ENCODE measurements around the gene NRARP.

Gene NRARP

DNA sequence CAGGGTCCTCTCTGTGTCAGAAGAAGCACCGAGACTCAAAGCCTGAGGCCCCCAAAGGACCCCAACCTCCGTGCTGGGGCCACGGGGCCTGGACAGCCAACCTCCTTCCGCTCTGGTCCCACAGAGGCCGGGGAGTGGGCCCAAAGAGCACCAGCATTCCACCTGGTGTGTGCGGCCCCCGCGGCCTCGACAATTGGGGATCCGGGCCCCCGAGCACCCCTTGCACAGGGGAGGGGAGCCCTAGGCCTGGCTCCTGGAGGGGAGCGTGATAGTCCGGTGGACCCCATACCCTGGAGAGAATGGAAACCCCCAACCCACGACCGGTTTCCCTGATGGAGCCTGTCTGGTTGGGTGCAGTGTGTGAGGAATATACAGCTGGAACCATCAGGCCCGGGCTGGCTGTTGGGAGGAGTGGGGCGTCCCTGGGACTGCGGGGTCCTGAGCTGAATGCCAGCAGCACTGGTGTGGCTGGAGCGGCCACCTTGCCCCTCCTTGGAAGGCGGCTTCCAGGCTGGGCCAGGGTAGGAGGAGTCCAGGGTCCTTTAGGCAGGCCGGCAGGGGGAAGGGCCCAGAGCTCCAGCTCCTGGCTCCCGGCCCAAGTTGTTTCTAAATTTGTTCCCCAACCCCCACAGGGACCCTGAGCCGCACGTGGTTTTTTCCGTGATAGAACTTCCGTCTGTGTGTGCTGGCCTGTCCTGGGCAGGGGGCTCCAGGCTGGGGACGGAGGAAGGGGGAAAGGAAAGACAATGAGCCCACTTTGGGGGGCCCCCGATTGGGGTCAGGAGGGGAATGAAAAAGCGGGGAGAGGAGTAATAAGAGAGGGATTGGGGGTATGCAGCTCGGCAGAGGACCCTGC lies 25.4 kb downstream of the NRARP start:
- H3K27me3 ChIP-seq (ENCODE audit: low read depth, low read length) = no peaks in the 10 kb centered on the region
- peaks cover 8 to 26% of the 10 kb centered on the region in 2 donors for H3K4me1 ChIP-seq (ENCODE audit: control insufficient read depth in 1 of 2, insufficient read depth in 2 of 2, low read length in 2 of 2)
- peak overlapping the region; percentile 50 to 64 for H3K4me3 ChIP-seq (ENCODE audit: low read depth in 1 of 2, low read length in 2 of 2)

GRCh38 chr9:137275588-137276472 lies 26.2 kb downstream of the NRARP start:
- no peaks in the 10 kb centered on the region for H3K9me3 ChIP-seq (ENCODE audit: control insufficient read depth in 1 of 2, low read length in 2 of 2)
- H3K4me1 ChIP-seq (ENCODE audit: control insufficient read depth in 1 of 2, insufficient read depth in 2 of 2, low read length in 2 of 2) = peaks cover 8 to 22% of the 10 kb centered on the region in 2 donors
- no peak overlapping the region for H3K4me3 ChIP-seq (ENCODE audit: low read depth in 1 of 2, low read length in 2 of 2)
- no peaks in the 10 kb centered on the region for H3K27me3 ChIP-seq (ENCODE audit: low read depth, low read length)
- peaks cover 4 to 32% of the 10 kb centered on the region in 2 donors for H3K36me3 ChIP-seq (ENCODE audit: control insufficient read depth in 1 of 2, insufficient read depth in 2 of 2, low read length in 2 of 2)
- no peak overlapping the region for H3K27ac ChIP-seq (ENCODE audit: low read length)

More for the DNA sequence above, 25.4 kb downstream of the NRARP start:
- no peaks in the 10 kb centered on the region for H3K9me3 ChIP-seq (ENCODE audit: control insufficient read depth in 1 of 2, low read length in 2 of 2)
- peak overlapping the region; percentile 51 for H3K27ac ChIP-seq (ENCODE audit: low read length)
- peaks cover 4 to 26% of the 10 kb centered on the region in 2 donors for H3K36me3 ChIP-seq (ENCODE audit: control insufficient read depth in 1 of 2, insufficient read depth in 2 of 2, low read length in 2 of 2)

DNA sequence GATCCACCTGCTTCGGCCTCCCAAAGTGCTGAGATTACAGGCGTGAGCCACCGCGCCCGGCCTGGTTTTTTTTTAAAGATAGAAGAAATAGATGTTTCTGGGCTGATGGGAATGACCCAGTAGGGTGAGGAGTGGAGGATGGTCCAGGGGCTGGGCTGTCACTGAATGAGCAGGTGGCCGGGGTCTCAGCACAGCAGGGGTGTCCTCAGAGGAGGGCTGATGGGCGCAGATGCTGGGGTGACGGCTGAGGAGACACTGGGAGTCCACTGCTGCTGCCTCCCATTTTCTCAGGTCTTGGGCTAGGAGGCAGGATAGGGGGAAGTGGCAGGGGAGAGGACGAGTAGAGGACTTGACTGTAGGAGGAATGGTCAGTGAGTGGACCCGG lies 26.9 kb downstream of the NRARP start:
- no peaks in the 10 kb centered on the region for H3K9me3 ChIP-seq (ENCODE audit: control insufficient read depth in 1 of 2, low read length in 2 of 2)
- H3K27me3 ChIP-seq (ENCODE audit: low read depth, low read length) = no peaks in the 10 kb centered on the region
- H3K27ac ChIP-seq (ENCODE audit: low read length) = no peak overlapping the region
- peaks cover 4 to 33% of the 10 kb centered on the region in 2 donors for H3K36me3 ChIP-seq (ENCODE audit: control insufficient read depth in 1 of 2, insufficient read depth in 2 of 2, low read length in 2 of 2)
- H3K4me1 ChIP-seq (ENCODE audit: control insufficient read depth in 1 of 2, insufficient read depth in 2 of 2, low read length in 2 of 2) = peaks cover 8 to 18% of the 10 kb centered on the region in 2 donors
- no peak overlapping the region for H3K4me3 ChIP-seq (ENCODE audit: low read depth in 1 of 2, low read length in 2 of 2)

DNA sequence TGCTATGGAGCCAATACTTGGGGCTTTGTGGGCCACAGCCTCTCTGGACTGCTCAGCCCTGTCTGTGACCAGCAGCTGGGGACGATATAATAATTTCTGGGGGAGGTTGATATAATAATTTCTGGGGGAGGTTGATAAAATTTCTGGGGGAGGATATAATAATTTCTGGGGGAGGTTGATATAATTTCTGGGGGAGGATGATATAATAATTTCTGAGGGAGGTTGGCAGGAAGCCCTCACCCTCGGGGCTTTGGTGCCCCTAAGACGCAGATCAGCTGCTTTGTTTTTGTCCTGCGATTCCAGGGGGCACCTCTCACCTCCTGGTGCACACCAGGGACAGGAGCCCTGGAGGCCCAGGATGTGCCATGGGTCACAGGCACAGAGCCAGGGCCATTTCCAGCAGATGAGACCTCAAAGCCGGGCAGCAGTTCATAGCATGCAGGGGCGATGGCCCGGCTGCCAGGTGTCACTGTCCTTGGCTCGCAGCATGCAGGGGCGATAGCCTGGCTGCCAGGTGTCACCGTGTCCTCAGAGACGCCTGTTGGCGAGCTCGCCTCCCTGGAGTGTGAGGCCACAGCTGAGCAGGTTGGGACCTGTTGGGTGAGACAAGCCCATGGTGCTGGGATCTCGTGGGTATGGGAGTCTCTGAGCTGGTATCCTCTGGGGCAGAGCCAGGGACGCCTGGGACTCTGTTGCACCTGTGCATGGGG lies 28.3 kb downstream of the NRARP start:
- Histone ChIP-seq H3K27me3 (ENCODE audit: low read depth, low read length) (no peaks in the 10 kb centered on the region), H3K27ac (ENCODE audit: low read length) (peak overlapping the region; percentile 51), H3K4me1 (ENCODE audit: control insufficient read depth in 1 of 2, insufficient read depth in 2 of 2, low read length in 2 of 2) (peaks cover 12 to 29% of the 10 kb centered on the region in 2 donors), H3K36me3 (ENCODE audit: control insufficient read depth in 1 of 2, insufficient read depth in 2 of 2, low read length in 2 of 2) (peaks cover 9 to 33% of the 10 kb centered on the region in 2 donors), H3K4me3 (ENCODE audit: low read depth in 1 of 2, low read length in 2 of 2) (no peak overlapping the region), H3K9me3 (ENCODE audit: control insufficient read depth in 1 of 2, low read length in 2 of 2) (no peaks in the 10 kb centered on the region)

- H3K27ac ChIP-seq (ENCODE audit: low read length) = no peak overlapping the region
- H3K4me3 ChIP-seq (ENCODE audit: low read depth in 1 of 2, low read length in 2 of 2) = no peak overlapping the region
- peaks cover 12 to 29% of the 10 kb centered on the region in 2 donors for H3K4me1 ChIP-seq (ENCODE audit: control insufficient read depth in 1 of 2, insufficient read depth in 2 of 2, low read length in 2 of 2)
- no peaks in the 10 kb centered on the region for H3K9me3 ChIP-seq (ENCODE audit: control insufficient read depth in 1 of 2, low read length in 2 of 2)
- no peaks in the 10 kb centered on the region for H3K27me3 ChIP-seq (ENCODE audit: low read depth, low read length)
- H3K36me3 ChIP-seq (ENCODE audit: control insufficient read depth in 1 of 2, insufficient read depth in 2 of 2, low read length in 2 of 2) = peaks cover 10 to 33% of the 10 kb centered on the region in 2 donors
Observed at GRCh38 chr9:137273095-137273490, 29.0 kb downstream of the NRARP start.

DNA sequence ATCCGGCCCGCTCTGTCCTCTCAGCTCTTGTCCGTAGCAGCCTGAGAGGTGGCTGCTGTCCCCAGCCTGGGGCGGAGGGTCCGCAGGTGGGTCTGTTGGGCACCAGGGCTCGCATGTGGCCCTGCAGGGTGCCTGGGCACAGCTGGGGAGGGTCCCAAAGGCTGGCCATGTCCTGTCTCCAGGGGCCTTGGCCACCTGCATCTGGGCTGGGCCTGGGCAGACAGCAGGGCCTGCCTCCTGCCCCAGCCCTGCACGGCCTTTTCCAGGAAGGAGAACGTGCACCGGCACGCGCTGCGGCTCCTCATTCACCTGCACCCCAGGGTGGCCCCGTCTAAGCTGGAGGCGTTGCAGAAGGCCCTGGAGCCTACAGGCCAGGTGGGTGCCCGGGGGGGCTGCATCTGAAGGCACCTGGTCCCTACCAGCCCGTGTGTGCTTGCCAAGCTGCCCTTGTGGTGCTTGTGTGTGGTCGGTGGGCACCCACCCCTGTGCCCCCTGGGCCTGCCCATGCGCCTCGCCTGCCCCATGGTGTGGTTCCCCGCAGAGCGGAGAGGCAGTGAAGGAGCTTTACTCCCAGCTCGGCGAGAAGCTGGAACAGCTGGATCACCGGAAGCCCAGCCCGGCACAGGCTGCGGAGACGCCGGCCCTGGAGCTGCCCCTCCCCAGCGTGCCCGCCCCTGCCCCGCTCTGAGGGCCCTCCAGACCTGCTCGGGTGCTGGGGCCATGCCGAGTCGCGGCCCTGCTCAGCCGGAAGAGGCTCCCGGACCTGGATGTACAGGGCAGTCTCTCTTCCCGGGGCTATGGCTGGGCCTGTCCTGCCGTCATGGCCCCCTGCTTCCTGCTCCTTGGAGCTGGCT lies 29.6 kb downstream of the NRARP start:
- H3K36me3 ChIP-seq (ENCODE audit: control insufficient read depth in 1 of 2, insufficient read depth in 2 of 2, low read length in 2 of 2) = peaks cover 15 to 39% of the 10 kb centered on the region in 2 donors
- no peak overlapping the region for H3K27ac ChIP-seq (ENCODE audit: low read length)
- H3K9me3 ChIP-seq (ENCODE audit: control insufficient read depth in 1 of 2, low read length in 2 of 2) = no peaks in the 10 kb centered on the region
- peaks cover 12 to 29% of the 10 kb centered on the region in 2 donors for H3K4me1 ChIP-seq (ENCODE audit: control insufficient read depth in 1 of 2, insufficient read depth in 2 of 2, low read length in 2 of 2)
- H3K27me3 ChIP-seq (ENCODE audit: low read depth, low read length) = no peaks in the 10 kb centered on the region
- no peak overlapping the region for H3K4me3 ChIP-seq (ENCODE audit: low read depth in 1 of 2, low read length in 2 of 2)

DNA sequence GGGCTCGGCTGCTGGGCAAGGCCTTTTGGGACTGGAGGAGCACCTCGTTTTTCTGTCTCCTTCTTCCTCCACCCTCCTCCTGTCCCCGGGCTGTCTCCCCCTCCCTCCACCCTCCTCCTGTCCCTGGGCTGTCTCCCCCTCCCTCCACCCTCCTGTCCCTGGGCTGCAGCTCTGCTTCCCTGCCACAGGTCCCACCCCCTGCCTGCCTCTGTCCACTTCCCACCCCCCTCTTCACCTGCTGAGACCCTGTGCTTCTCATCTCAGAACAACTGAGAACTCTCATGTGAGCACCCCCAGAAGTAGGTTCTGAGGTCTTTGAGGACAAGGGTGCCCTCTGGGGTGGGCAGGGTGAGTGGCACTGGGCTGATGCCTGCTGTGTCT lies 30.4 kb downstream of the NRARP start:
- H3K36me3 ChIP-seq (ENCODE audit: control insufficient read depth in 1 of 2, insufficient read depth in 2 of 2, low read length in 2 of 2) = peaks cover 18 to 47% of the 10 kb centered on the region in 2 donors
- H3K27me3 ChIP-seq (ENCODE audit: low read depth, low read length) = no peaks in the 10 kb centered on the region
- peaks cover 11 to 22% of the 10 kb centered on the region in 2 donors for H3K4me1 ChIP-seq (ENCODE audit: control insufficient read depth in 1 of 2, insufficient read depth in 2 of 2, low read length in 2 of 2)
- H3K9me3 ChIP-seq (ENCODE audit: control insufficient read depth in 1 of 2, low read length in 2 of 2) = no peaks in the 10 kb centered on the region
- H3K4me3 ChIP-seq (ENCODE audit: low read depth in 1 of 2, low read length in 2 of 2) = no peak overlapping the region
- H3K27ac ChIP-seq (ENCODE audit: low read length) = no peak overlapping the region

DNA sequence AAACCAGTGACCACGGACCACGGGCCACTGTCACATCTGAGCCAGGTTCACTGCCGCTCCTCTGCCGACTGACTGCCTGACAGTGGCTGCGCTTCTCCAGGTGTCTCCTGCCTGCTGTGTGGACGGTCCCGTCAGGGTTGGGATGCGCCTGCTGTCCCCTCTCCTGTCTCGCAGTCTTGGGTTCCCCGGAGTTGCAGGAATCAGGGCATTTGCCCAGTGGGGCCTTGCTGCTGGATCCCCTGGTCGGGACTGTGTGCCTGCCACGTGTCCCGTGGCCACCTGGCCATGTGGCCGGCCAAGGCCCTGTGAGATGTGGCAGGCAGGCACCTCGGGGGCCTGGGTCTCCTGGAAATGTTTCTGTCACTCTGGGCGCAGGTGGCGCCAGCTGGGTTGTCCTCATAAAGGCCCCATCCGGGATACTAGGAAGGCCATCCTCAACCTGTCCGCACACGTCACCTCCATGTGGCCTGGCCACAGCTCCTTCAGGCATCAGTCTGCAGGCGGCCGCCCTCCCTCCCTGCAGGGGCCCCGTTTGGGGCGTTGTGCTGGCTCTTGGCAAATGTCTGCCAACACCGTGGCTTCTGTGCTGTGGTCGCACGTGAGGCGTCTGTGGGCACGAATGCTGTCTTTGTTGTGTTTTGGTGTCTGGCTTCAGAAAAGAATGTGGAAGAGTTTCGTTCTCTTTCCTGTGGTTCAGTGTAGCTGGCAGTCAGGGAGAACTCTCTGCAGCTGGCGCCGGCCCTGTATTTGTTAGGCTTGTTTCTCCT lies 31.0 kb downstream of the NRARP start:
- H3K36me3 ChIP-seq (ENCODE audit: control insufficient read depth in 1 of 2, insufficient read depth in 2 of 2, low read length in 2 of 2) = peaks cover 21 to 53% of the 10 kb centered on the region in 2 donors
- H3K9me3 ChIP-seq (ENCODE audit: control insufficient read depth in 1 of 2, low read length in 2 of 2) = no peaks in the 10 kb centered on the region
- no peak overlapping the region for H3K4me3 ChIP-seq (ENCODE audit: low read depth in 1 of 2, low read length in 2 of 2)
- H3K27me3 ChIP-seq (ENCODE audit: low read depth, low read length) = no peaks in the 10 kb centered on the region
- H3K27ac ChIP-seq (ENCODE audit: low read length) = no peak overlapping the region
- H3K4me1 ChIP-seq (ENCODE audit: control insufficient read depth in 1 of 2, insufficient read depth in 2 of 2, low read length in 2 of 2) = peaks cover 6 to 17% of the 10 kb centered on the region in 2 donors

DNA sequence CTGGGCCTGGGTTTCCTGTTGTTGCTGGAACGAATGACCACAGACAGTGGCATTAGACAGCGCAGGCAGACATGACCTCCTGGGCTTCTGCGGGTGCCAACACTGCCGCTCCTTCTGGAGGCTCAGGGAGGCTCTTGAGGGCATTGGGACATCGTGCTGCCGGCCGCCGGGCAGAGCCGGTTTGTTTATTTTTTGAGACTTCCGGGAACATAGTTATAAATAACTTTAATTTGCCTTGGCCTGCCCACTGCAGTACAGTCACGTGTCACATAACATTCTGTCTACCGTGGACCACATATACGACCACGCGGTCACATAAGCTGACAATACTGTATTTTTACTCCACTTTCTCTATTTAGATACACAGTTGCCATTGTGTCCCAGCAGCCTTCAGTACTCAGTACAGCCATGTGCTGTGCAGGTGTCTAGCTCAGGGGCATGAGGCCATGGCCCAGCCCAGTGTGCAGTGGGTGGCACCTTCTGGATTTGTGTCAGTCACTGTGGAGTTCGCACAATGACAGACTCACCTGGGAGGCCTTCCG lies 32.8 kb downstream of the NRARP start:
- no peaks in the 10 kb centered on the region for H3K9me3 ChIP-seq (ENCODE audit: control insufficient read depth in 1 of 2, low read length in 2 of 2)
- H3K27me3 ChIP-seq (ENCODE audit: low read depth, low read length) = no peaks in the 10 kb centered on the region
- peaks cover 21 to 63% of the 10 kb centered on the region in 2 donors for H3K36me3 ChIP-seq (ENCODE audit: control insufficient read depth in 1 of 2, insufficient read depth in 2 of 2, low read length in 2 of 2)
- H3K27ac ChIP-seq (ENCODE audit: low read length) = no peak overlapping the region
- H3K4me1 ChIP-seq (ENCODE audit: control insufficient read depth in 1 of 2, insufficient read depth in 2 of 2, low read length in 2 of 2) = peaks cover 4 to 11% of the 10 kb centered on the region in 2 donors
- no peak overlapping the region for H3K4me3 ChIP-seq (ENCODE audit: low read depth in 1 of 2, low read length in 2 of 2)
